ENCODE measurements around the gene PFN1.

Gene PFN1

GRCh38 chr17:4967539-4968485, 19.5 kb upstream of the PFN1 start, which contains the start of gene SPAG7:
TSS of gene SPAG7 (minus strand) at chr17:4967817. CDS start at chr17:4967804, 13 bp downstream.
- peak; percentile 99 for DNase-seq

- peak; percentile 100 for DNase-seq
Measured at GRCh38 chr17:4966844-4967538, 18.7 kb upstream of the PFN1 start.

GRCh38 chr17:4965311-4965986, 17.1 kb upstream of the PFN1 start:
- no peak for DNase-seq

- DNase-seq, result no peak
Measured at GRCh38 chr17:4960279-4960922, 12.1 kb upstream of the PFN1 start.

GRCh38 chr17:4959261-4959965, 11.1 kb upstream of the PFN1 start:
- no peak for DNase-seq

- DNase-seq, result no peak
Measured at GRCh38 chr17:4958102-4958501, 9.8 kb upstream of the PFN1 start.

GRCh38 chr17:4956493-4957061, 8.2 kb upstream of the PFN1 start:
- peak; percentile 46 for DNase-seq

GRCh38 chr17:4955091-4955490, 6.8 kb upstream of the PFN1 start:
- DNase-seq, result no peak

GRCh38 chr17:4953451-4953961, 5.2 kb upstream of the PFN1 start:
- DNase-seq, result no peak

GRCh38 chr17:4951486-4951885, 3.2 kb upstream of the PFN1 start:
- DNase-seq, result no peak

- DNase-seq, result no peak
Measured at GRCh38 chr17:4950746-4951204, 2.4 kb upstream of the PFN1 start, which contains the start of gene ENO3. TSS of gene ENO3 (plus strand) at chr17:4951119. CDS start at chr17:4951830, 711 bp downstream.

- DNase-seq, result peak; percentile 78
Measured at GRCh38 chr17:4950075-4950745, 1.9 kb upstream of the PFN1 start.

- DNase-seq, result peak; percentile 95
Measured at GRCh38 chr17:4949321-4950074, 1.2 kb upstream of the PFN1 start.

- peak; percentile 95 for DNase-seq
Measured at GRCh38 chr17:4948931-4949320, 596 bp upstream of the PFN1 start.

- DNase-seq, result peak; percentile 82
Measured at GRCh38 chr17:4947411-4948165, 742 bp downstream of the PFN1 start.

GRCh38 chr17:4947010-4947410, 1.3 kb downstream of the PFN1 start:
- DNase-seq, result no peak

GRCh38 chr17:4946312-4946976, 1.9 kb downstream of the PFN1 start:
- peak; percentile 45 for DNase-seq

- no peak for DNase-seq
Measured at GRCh38 chr17:4945944-4946280, 2.4 kb downstream of the PFN1 start.

Data from islet precursor cell (in vitro differentiated cells).